Measurements from ENCODE around the gene BZW2.
A peak's percentile ranks its signal among the peaks of the same experiment; 100 is the strongest.
"Not testable (repeated sequence)": the region's sequence is repeated elsewhere in the genome, so short reads cannot be mapped to it uniquely, and the experiment has no call there.

BZW2 gene

DNA sequence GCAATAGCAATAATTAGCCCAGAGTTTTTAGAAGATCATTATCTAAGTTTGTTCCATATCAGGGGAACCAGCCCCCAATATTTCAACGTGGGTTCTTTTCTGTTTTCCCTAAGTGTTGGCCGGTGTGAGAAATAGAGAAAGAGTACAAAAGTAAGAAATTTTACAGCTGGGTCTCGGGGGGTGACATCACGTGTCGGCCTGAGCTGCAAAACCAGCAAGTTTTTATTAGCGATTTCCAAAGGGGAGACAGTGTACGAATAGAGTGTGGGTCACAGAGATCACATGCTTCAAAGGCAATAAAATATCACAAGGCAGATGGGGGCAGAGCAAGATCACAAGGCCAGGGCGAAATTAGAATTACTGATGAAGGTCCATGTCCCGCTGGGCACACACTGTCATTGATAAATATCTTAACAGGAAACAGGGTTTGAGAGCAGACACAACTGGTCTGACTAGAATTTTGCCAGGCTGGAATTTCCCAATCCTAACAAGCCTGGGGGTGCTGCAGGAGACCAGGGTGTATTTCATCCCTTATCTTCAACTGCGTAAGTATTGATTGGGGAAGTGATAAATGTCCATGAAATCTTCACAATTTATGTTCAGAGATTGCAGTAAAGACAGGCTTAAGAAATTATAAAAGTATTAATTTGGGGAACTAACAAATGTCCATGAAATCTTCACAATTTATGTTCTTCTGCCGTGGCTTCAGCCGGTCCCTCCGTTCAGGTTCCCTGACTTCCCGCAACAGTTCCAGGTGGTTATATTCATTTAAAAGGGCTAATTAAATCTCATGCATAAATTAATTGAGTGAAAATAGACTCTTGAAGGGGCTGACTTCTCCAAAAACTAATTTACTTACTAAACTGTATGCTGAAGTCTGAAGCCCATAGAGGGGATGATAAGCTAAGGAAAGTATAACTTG lies 32.9 kb downstream of the BZW2 start:
- not testable (repeated sequence) for DNase-seq, H3K27me3 Mint-ChIP-seq, H3K9me3 Mint-ChIP-seq, H3K4me3 Mint-ChIP-seq, ATAC-seq, H3K4me1 Mint-ChIP-seq
- H3K27ac Mint-ChIP-seq = peak overlapping the region in 1 of 2 donors; percentile 68

DNA sequence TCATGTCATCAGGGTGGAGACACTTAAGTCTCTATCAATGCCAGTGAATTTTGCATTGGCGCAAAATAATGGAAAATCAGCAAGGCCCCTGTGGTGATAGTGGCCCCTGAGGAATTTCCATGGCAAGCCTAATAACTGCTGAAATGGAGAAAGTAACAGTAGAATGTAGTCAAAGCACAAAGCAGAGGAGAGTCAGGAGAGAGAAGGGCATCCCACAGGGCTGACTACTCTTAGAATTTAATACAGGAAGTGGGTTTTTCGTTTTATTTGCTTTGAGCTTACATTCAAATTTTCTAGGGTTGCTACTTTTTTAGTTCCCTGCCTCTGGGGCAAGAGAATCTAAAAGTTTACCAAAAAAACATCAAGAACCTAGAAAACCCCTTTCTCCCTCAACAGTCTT lies 39.0 kb downstream of the BZW2 start:
- peak overlapping the region; percentile 59 to 74 for H3K27ac Mint-ChIP-seq

DNA sequence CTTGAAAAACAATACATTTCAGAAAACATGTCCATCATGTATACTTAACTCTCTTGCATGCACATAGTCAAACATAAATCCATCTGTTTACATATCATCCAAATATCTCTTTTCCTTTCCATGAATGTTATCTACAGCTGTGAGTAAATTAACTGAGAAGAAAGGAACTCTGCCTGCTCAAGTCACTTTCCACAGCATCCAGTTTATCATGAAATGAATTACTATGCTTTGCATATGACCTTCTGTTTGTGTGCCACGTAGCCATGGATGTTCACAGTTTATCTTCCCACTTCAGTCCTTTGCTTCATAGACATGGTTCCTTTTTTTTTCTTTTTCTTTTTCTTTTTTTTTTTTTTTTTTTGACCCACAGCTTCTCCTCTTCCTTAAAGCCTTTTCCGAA lies 39.6 kb downstream of the BZW2 start:
- no peaks in the 10 kb centered on the region for H3K9me3 Mint-ChIP-seq
- H3K27me3 Mint-ChIP-seq = no peaks in the 10 kb centered on the region
- ATAC-seq (no peak), DNase-seq (no peak)
- H3K4me1 Mint-ChIP-seq = peaks cover 18% of the 10 kb centered on the region
- H3K27ac Mint-ChIP-seq = peak overlapping the region in 1 of 2 donors; percentile 85
- no peak overlapping the region for H3K4me3 Mint-ChIP-seq

More for the DNA sequence above, 39.0 kb downstream of the BZW2 start:
- no peak overlapping the region for H3K4me3 Mint-ChIP-seq
- H3K4me1 Mint-ChIP-seq = peaks cover 18% of the 10 kb centered on the region
- ATAC-seq (no peak), DNase-seq (no peak)
- no peaks in the 10 kb centered on the region for H3K9me3 Mint-ChIP-seq
- no peaks in the 10 kb centered on the region for H3K27me3 Mint-ChIP-seq

DNA sequence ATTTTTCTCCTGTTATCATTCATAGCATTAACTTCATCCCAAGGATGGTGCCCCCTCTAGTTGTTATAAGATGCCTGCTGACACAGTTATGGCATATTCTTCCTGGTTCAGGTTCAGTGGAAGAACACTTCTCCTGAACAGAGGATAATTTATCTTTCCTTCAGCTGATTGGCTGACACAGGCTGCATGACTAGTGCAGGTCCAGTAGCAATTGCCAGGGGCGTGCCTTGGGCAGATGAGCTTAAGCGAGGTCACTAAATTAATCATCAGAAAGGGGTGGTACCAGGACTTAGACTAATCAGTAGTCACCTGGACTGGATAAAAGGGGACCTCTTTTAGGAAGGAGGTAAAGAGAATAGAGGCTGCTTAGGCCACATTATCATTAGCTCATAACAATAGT lies 42.3 kb downstream of the BZW2 start:
- ATAC-seq (peak; percentile 46), DNase-seq (no peak)
- Mint-ChIP-seq H3K27ac (peak overlapping the region in 1 of 2 donors; percentile 49), H3K27me3 (no peaks in the 10 kb centered on the region), H3K9me3 (no peaks in the 10 kb centered on the region), H3K4me3 (no peak overlapping the region), H3K4me1 (peaks cover 18% of the 10 kb centered on the region)

DNA sequence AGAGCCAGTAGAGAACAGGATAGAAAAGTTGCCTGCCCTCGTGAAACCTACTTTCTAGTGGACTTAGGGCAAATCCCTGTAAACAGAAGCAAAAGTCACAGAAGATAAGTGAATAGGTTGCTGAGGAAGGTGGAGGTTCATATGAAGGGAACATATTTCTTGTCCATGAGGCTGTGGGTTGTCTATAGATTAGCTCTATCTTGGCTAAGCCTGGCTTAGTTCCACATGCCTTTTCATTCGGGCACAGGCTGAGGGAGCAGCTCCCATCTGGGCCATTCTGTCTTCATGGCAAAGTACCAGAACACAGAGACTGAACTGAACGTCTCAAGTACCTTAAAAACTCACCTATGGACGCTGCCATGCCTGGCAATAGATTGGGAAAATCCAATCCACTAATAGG lies 45.3 kb downstream of the BZW2 start:
- Mint-ChIP-seq H3K4me3 (no peak overlapping the region), H3K9me3 (no peaks in the 10 kb centered on the region), H3K27me3 (no peaks in the 10 kb centered on the region), H3K27ac (no peak overlapping the region), H3K4me1 (no peaks in the 10 kb centered on the region)
- ATAC-seq (no peak), DNase-seq (no peak)

DNA sequence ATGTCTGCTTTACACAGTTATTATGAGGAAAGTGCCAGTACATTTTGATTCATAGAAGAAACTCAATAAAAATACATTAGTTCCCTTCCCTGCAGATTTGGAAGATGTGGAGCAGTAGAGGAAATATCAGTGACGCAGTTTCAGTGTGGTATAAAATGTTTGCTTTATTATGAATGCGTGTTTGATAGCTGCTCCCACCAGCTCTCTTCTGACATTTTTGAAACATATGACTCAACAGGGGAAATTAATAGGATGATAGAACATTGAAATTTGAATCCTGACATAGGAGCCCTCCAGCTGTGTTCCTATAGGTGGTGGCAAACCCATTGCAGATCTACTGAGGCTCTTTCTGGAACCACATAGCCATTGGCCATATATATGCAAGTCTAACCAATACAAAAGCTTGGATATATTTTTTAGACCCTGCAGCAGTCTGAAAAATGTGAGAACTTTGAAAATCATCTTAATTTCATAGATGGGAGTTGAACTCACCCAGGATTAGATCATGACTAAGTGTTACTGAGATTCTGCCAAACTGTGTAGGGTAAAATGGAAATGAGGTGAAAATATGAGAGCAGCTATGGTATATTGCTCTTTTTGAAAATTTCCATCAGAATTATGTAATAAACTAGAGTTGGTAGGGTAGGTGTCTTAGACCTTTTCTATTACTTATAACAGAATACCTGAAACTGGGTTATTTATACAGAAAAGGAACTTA lies 47.8 kb downstream of the BZW2 start:
- H3K27ac Mint-ChIP-seq = no peak overlapping the region
- H3K4me1 Mint-ChIP-seq = no peaks in the 10 kb centered on the region
- H3K9me3 Mint-ChIP-seq = no peaks in the 10 kb centered on the region
- H3K4me3 Mint-ChIP-seq = no peak overlapping the region
- DNase-seq (no peak), ATAC-seq (no peak)
- no peaks in the 10 kb centered on the region for H3K27me3 Mint-ChIP-seq

DNA sequence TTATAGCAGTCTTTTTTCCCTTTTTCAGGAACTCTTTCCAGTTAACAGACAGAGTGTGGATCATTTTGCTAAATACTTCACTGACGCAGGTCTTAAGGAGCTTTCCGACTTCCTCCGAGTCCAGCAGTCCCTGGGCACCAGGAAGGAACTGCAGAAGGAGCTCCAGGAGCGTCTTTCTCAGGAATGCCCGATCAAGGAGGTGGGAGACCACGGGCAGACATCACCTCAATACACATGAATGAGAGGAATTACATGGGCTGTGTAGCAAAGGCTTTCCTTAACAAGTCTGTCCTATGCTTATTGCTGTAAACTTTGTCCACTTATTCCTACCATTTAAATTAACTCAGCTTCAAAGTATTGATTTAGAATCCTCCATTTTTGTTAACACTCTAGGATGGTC lies 48.8 kb downstream of the BZW2 start:
- Mint-ChIP-seq H3K27me3 (no peaks in the 10 kb centered on the region), H3K4me3 (no peak overlapping the region), H3K9me3 (no peaks in the 10 kb centered on the region), H3K27ac (peak overlapping the region in 1 of 2 donors; percentile 7), H3K4me1 (no peaks in the 10 kb centered on the region)
- DNase-seq = no peak
- no peak for ATAC-seq

DNA sequence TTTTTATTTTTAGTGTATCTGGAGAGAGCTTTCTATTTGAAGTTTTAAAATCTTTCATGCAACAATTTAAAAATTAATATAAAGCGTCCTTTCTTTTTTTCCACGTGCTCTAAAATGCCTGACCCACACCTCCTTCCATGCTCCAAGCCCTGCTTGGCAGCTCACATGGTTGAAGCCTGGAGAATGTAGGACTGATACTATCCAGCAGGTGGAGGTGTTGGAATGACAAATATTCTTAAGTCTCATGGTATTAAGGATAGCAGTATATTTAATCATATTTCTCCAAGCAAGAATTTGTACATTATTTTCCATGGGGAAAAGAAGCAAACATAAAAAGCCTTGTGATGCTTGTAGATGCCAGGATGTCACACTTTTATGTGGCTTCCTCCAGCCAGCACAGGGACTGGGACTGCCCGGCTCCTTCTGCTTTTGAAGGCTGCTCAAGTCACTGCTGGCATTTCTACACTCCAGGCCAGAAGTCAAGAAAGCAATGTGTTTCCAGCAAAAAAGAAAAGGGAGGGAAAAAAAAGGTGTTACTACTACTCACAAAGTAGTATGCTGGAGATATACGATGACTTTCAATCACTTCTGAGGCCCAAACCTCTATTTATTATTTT lies 49.7 kb downstream of the BZW2 start:
- ATAC-seq = peak; percentile 49
- no peak for DNase-seq

DNA sequence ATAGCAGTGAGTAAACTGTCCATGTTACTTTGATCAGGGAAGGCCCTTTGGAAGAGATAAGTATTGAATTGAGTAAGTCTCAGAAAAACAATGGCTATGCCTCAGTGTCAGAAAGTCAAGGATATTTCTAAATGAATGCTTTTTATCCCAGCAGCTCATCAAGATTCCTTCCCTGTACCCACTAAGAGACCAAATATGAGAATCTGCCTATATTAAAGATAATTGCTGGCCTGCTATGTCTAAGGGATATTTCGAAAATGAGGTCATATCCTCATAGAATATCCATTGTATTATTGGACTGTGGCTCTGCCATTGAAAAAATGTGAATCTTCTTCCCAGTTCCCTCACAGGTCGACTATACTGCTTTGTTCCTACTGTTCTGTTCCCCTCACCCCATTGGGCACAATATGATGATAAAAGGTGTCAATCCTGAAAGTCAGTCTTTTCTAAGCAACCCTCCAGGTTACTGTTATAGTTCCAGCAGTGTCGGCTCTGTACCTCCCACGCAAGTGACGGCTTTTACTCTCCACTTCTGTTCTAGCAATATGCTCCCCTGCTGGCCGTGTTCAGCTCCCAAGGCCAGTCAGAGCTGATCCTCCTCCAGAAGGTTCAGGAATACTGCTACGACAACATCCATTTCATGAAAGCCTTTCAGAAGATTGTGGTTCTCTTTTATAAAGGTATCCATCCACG lies 51.7 kb downstream of the BZW2 start:
- no peak overlapping the region for H3K27ac Mint-ChIP-seq
- DNase-seq (no peak), ATAC-seq (no peak)
- H3K27me3 Mint-ChIP-seq = no peaks in the 10 kb centered on the region
- no peaks in the 10 kb centered on the region for H3K9me3 Mint-ChIP-seq
- H3K4me1 Mint-ChIP-seq = no peaks in the 10 kb centered on the region
- H3K4me3 Mint-ChIP-seq = no peak overlapping the region

More for the DNA sequence above, 49.7 kb downstream of the BZW2 start:
- no peaks in the 10 kb centered on the region for H3K9me3 Mint-ChIP-seq
- H3K27ac Mint-ChIP-seq = no peak overlapping the region
- no peaks in the 10 kb centered on the region for H3K27me3 Mint-ChIP-seq
- no peaks in the 10 kb centered on the region for H3K4me1 Mint-ChIP-seq
- no peak overlapping the region for H3K4me3 Mint-ChIP-seq

DNA sequence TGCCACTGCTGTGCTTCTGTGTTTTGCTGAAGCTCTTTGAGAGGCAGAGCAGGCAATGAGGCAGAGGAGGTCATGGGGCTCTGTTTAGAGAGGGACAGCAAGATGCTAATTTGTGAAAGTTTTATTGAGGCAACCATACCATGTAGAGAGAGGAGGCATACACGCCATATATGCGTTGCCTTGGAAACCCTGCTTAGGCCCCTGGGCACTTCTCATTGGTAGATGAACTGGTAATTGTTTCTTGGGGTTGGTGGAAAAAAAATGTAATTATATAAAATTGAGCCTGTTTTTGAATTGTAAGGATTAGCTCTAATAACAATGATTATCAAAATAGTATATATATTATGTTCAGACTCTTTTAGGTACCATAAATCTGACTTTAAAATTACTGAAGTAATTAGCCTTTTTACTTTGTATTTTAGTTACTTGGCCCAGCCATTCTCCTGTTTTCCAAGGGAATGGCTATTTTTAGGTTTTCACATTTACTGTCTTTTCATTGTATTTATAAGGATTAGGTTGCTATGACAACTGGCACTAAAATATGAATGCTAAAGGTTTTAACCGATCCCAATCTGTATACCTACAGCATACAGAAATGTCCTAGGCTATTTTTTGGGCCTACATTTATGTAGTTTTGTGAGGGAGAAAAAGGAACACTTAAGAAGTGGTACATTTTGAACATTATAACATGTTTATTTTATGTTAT lies 52.4 kb downstream of the BZW2 start:
- ATAC-seq (no peak), DNase-seq (no peak)
- Mint-ChIP-seq H3K9me3 (no peaks in the 10 kb centered on the region), H3K27ac (no peak overlapping the region), H3K4me1 (no peaks in the 10 kb centered on the region), H3K27me3 (no peaks in the 10 kb centered on the region), H3K4me3 (no peak overlapping the region)

DNA sequence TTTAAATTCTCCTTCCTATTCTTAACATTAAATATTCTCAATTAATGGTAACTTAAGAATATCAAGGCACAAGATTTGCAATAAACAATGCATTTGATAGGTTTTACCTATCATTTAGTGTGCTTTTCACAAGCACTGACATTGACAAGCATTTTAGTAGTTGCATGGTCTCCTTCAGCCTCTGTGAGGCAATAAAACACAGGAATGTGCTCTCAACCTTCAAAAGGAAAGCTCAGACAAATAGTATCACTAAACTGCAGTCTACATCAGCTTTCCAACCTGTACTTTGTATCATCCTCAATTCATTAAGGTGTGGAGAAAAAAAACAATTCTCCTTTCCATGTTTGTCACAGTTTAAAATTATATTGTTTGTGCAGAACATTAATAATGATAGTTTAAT lies 56.5 kb downstream of the BZW2 start:
- no peak overlapping the region for H3K27ac Mint-ChIP-seq
- no peaks in the 10 kb centered on the region for H3K9me3 Mint-ChIP-seq
- ATAC-seq (no peak), DNase-seq (no peak)
- H3K4me1 Mint-ChIP-seq = no peaks in the 10 kb centered on the region
- H3K4me3 Mint-ChIP-seq = no peak overlapping the region
- H3K27me3 Mint-ChIP-seq = no peaks in the 10 kb centered on the region

DNA sequence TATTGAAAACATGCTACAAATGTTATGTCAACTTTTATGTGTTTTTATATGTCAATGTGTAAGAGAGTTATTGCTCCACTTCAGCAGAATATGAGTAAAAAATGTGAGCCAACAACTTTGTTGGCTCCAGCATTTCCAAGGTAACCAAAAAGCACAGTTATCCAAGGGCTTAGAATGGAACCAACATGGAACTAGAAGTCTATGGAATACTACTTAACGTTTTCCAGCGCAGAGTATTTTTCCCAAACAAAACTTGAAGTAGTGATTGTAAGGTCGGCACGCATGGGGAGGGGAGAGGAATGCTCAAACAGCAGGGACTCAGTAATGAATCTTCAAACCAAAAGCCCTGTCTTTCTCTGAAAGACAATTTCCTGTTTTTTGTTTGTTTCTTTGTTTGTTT lies 62.5 kb downstream of the BZW2 start:
- no peak for ATAC-seq
- H3K4me3 Mint-ChIP-seq = no peak overlapping the region
- peaks cover 0 to 9% of the 10 kb centered on the region in 2 donors for H3K9me3 Mint-ChIP-seq
- no peak overlapping the region for H3K27ac Mint-ChIP-seq
- H3K27me3 Mint-ChIP-seq = no peaks in the 10 kb centered on the region
- H3K4me1 Mint-ChIP-seq = peaks cover 17% of the 10 kb centered on the region
- DNase-seq = no peak

DNA sequence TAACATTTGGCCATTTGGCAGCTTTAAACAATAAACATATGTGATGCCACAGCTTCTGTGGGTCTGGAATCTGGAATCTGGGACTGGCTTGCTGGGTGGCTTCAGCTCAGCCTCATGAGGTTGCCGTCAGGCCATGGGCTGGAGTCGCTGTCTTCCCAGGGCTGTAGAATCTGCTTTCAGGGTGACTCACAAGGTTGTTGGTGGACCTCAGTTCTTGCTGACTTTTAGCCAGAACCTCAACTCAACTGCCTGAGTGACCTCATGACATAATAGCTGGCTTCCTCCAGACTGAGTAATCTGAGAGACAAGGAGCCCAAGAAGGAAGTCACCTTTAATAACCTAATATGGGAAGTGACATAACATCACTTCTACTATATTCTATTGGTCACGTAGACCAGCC lies 63.0 kb downstream of the BZW2 start:
- ATAC-seq (no peak), DNase-seq (no peak)
- Mint-ChIP-seq H3K27ac (no peak overlapping the region), H3K4me1 (peaks cover 17% of the 10 kb centered on the region), H3K4me3 (no peak overlapping the region), H3K9me3 (peaks cover 0 to 9% of the 10 kb centered on the region in 2 donors), H3K27me3 (no peaks in the 10 kb centered on the region)

DNA sequence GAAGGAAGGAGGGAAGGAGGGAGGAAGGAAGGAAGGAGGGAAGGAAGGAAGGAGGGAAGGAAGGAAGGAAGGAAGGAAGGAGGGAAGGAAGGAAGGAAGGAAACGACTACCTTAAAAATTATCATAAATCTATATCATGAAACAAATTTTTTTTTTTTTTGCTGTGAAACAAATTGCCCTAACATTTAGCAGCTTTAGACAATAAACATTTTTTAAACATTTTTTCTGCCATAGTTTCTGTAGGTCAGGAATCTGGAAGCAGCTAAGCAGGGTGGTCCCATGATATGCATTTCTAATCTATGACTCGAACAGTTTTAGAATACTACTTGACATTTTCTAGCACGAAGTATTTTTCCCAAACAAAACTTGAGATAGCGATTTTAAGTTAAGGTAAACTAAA lies 64.7 kb downstream of the BZW2 start:
- Mint-ChIP-seq H3K4me1 (peaks cover 17% of the 10 kb centered on the region), H3K27me3 (no peaks in the 10 kb centered on the region), H3K27ac (no peak overlapping the region), H3K4me3 (no peak overlapping the region), H3K9me3 (peaks cover 0 to 9% of the 10 kb centered on the region in 2 donors)
- no peak for ATAC-seq
- DNase-seq = no peak

DNA sequence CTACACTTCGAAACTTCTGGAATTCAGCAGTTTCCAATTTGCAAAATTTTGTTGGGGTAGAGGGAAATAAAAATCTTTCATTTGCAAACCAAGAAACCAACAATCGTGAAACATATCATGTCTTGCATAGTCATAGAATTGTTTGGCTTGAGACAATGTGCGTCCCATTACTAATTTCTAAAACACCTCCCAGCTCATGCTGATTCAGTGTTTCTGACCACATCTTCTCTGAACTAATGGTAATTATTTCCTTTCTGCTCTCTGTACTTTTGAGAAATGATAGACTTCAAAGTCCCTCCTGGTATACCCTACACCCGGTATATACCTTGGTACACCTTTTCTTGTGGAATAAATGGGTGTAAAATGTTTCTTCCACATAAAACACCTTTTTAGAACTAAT lies 65.7 kb downstream of the BZW2 start:
- Mint-ChIP-seq H3K27ac (no peak overlapping the region), H3K9me3 (peaks cover 0 to 9% of the 10 kb centered on the region in 2 donors), H3K4me1 (peaks cover 17% of the 10 kb centered on the region), H3K27me3 (no peaks in the 10 kb centered on the region), H3K4me3 (no peak overlapping the region)
- ATAC-seq (peak; percentile 83), DNase-seq (no peak)
